ENCODE results near the gene PLPP1. TPM values are rescaled to one million over a fixed set of nuclear protein-coding genes. Genes with fewer than 3 reads are reported as not detected.

PLPP1 gene
- 27.6 to 31.8 TPM (median 30.5 TPM) in 3 replicates for total RNA-seq

GRCh38 chr5:55534436-55535198 is at the start of gene PLPP1:
Gene PLPP1 (minus strand): TSS chr5:55534964. CDS start chr5:55534629, 335 bp downstream.
- peaks cover 3% of the 10 kb centered on the region for H3K36me3 Mint-ChIP-seq
- peak within 1 kb of the TSS; percentile 86 for H3K27ac Mint-ChIP-seq
- H3K4me1 Mint-ChIP-seq, result peaks cover 27% of the 10 kb centered on the region
- H3K27me3 Mint-ChIP-seq (ENCODE audit: low read depth), result no peaks in the 10 kb centered on the region
- H3K9me3 Mint-ChIP-seq, result no peaks in the 10 kb centered on the region
- peak; percentile 86 to 91 for DNase-seq (ENCODE audit: low spot score in 2 of 2, unreplicated experiment in 2 of 2)
- TF ChIP-seq CTCF (IDR thresholded peaks at IDR 0.05; ENCODE audit: unreplicated experiment), result no peak
- H3K4me3 Mint-ChIP-seq, result peak within 1 kb of the TSS; percentile 86

GRCh38 chr5:55583578-55583977 is 48.8 kb upstream of the PLPP1 start:
- Mint-ChIP-seq H3K27ac (no peak overlapping the region), H3K27me3 (ENCODE audit: low read depth) (no peaks in the 10 kb centered on the region), H3K9me3 (no peaks in the 10 kb centered on the region), H3K4me1 (peaks cover 9% of the 10 kb centered on the region), H3K36me3 (no peaks in the 10 kb centered on the region), H3K4me3 (no peak overlapping the region)
- no peak for DNase-seq (ENCODE audit: low spot score in 2 of 2, unreplicated experiment in 2 of 2)
- TF ChIP-seq CTCF (IDR thresholded peaks at IDR 0.05; ENCODE audit: unreplicated experiment), result no peak

- TF ChIP-seq CTCF (IDR thresholded peaks at IDR 0.05; ENCODE audit: unreplicated experiment), result no peak
- DNase-seq (ENCODE audit: low spot score in 2 of 2, unreplicated experiment in 2 of 2), result no peak
- Mint-ChIP-seq H3K27ac (no peak overlapping the region), H3K4me1 (peaks cover 18% of the 10 kb centered on the region), H3K4me3 (no peak overlapping the region), H3K27me3 (ENCODE audit: low read depth) (no peaks in the 10 kb centered on the region), H3K9me3 (no peaks in the 10 kb centered on the region), H3K36me3 (no peaks in the 10 kb centered on the region)
Measured at GRCh38 chr5:55582256-55582655, 47.5 kb upstream of the PLPP1 start.

- Mint-ChIP-seq H3K9me3 (no peaks in the 10 kb centered on the region), H3K4me1 (peaks cover 32% of the 10 kb centered on the region), H3K27ac (no peak overlapping the region), H3K36me3 (no peaks in the 10 kb centered on the region), H3K27me3 (ENCODE audit: low read depth) (no peaks in the 10 kb centered on the region), H3K4me3 (no peak overlapping the region)
- DNase-seq (ENCODE audit: low spot score in 2 of 2, unreplicated experiment in 2 of 2), result no peak
- no peak for TF ChIP-seq CTCF (IDR thresholded peaks at IDR 0.05; ENCODE audit: unreplicated experiment)
Measured at GRCh38 chr5:55580042-55580441, 45.3 kb upstream of the PLPP1 start.

GRCh38 chr5:55578771-55579170 is 44.0 kb upstream of the PLPP1 start:
- H3K4me3 Mint-ChIP-seq, result no peak overlapping the region
- no peak for TF ChIP-seq CTCF (IDR thresholded peaks at IDR 0.05; ENCODE audit: unreplicated experiment)
- H3K27ac Mint-ChIP-seq, result no peak overlapping the region
- H3K9me3 Mint-ChIP-seq, result no peaks in the 10 kb centered on the region
- no peaks in the 10 kb centered on the region for H3K27me3 Mint-ChIP-seq (ENCODE audit: low read depth)
- peaks cover 32% of the 10 kb centered on the region for H3K4me1 Mint-ChIP-seq
- no peaks in the 10 kb centered on the region for H3K36me3 Mint-ChIP-seq
- DNase-seq (ENCODE audit: low spot score in 2 of 2, unreplicated experiment in 2 of 2), result no peak
